ENCODE measurements around the gene HAPSTR1.

The HAPSTR1 gene

GRCh38 chr16:9125658-9126505 lies 34.4 kb downstream of the HAPSTR1 start:
- CTCF ChIA-PET, result interaction anchor here (1.1 kb wide), 1 partner anchor 13 kb away, joined by 3 read pairs; no protein-coding TSS in a partner anchor
- no peak for TF ChIP-seq L3MBTL2 (conservative IDR thresholded peaks at IDR 0.05)
- no peak for TF ChIP-seq CTBP1 (IDR thresholded peaks at IDR 0.05; ENCODE audit: borderline replicate concordance)
- TF ChIP-seq NFRKB (IDR thresholded peaks at IDR 0.05), result no peak
- TF ChIP-seq ARNT (IDR thresholded peaks at IDR 0.05), result no peak
- TF ChIP-seq FOXA1 (IDR thresholded peaks at IDR 0.05), result no peak
- no peak for TF ChIP-seq FOXM1 (IDR thresholded peaks at IDR 0.05; ENCODE audit: borderline replicate concordance)
- no peak for TF ChIP-seq LEF1 (IDR thresholded peaks at IDR 0.05; ENCODE audit: borderline replicate concordance)
- no peak for TF ChIP-seq SUZ12 (IDR thresholded peaks at IDR 0.05)
- no peak for TF ChIP-seq HDGF (IDR thresholded peaks at IDR 0.05; ENCODE audit: borderline replicate concordance)
- no peak for TF ChIP-seq PKNOX1 (IDR thresholded peaks at IDR 0.05)
- no peak for TF ChIP-seq ZNF384 (IDR thresholded peaks at IDR 0.05)
- no peak for DNase-seq (ENCODE audit: extremely low spot score)
- POLR2A ChIA-PET, result no interaction called here

DNA sequence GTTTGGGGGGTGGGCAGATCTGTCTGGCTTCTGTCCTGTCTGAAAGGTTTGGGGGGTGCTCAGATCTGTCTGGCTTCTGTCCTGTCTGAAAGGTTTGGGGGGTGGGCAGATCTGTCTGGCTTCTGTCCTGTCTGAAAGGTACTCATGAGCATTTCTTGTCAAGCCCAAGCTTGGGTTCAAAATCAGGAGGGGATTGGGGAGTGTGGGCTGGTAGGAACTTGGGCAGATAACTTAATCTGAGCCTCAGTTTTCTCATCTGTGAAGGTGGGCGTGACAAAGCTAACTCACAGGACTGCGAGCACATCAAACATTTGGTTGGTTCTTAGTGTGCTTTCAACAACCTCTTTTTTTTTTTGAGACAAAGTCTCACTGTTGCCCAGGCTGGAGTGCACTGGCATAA lies 35.2 kb downstream of the HAPSTR1 start:
- ChIA-PET CTCF (no interaction called here), POLR2A (interaction anchor here (1.9 kb wide), 1 partner anchor 35 kb away, joined by 6 read pairs; the partner anchor contains the start of gene HAPSTR1)
- no peak for TF ChIP-seq SUZ12 (IDR thresholded peaks at IDR 0.05)
- TF ChIP-seq NFRKB (IDR thresholded peaks at IDR 0.05), result no peak
- no peak for TF ChIP-seq ARNT (IDR thresholded peaks at IDR 0.05)
- TF ChIP-seq ELF4 (IDR thresholded peaks at IDR 0.05), result no peak
- no peak for TF ChIP-seq LEF1 (IDR thresholded peaks at IDR 0.05; ENCODE audit: borderline replicate concordance)
- TF ChIP-seq FOXM1 (IDR thresholded peaks at IDR 0.05; ENCODE audit: borderline replicate concordance), result no peak
- no peak for TF ChIP-seq L3MBTL2 (conservative IDR thresholded peaks at IDR 0.05)
- TF ChIP-seq FOXA1 (IDR thresholded peaks at IDR 0.05), result no peak
- no peak for TF ChIP-seq BHLHE40 (IDR thresholded peaks at IDR 0.05; ENCODE audit: borderline replicate concordance)
- TF ChIP-seq TARDBP (IDR thresholded peaks at IDR 0.05), result no peak
- no peak for TF ChIP-seq SP1 (IDR thresholded peaks at IDR 0.05)
- TF ChIP-seq CTBP1 (IDR thresholded peaks at IDR 0.05; ENCODE audit: borderline replicate concordance), result no peak
- no peak for TF ChIP-seq PKNOX1 (IDR thresholded peaks at IDR 0.05)
- no peak for TF ChIP-seq ZNF384 (IDR thresholded peaks at IDR 0.05)
- DNase-seq (ENCODE audit: extremely low spot score), result no peak

GRCh38 chr16:9128346-9129342 lies 37.2 kb downstream of the HAPSTR1 start:
- POLR2A ChIA-PET, result interaction anchor here (1.9 kb wide), 1 partner anchor 37 kb away, joined by 6 read pairs; the partner anchor contains the start of gene HAPSTR1

GRCh38 chr16:9134306-9134705 lies 42.9 kb downstream of the HAPSTR1 start:
- no peak for TF ChIP-seq FOXK2 (IDR thresholded peaks at IDR 0.05)
- ChIA-PET POLR2A (no interaction called here), CTCF (interaction anchor here (0.5 to 0.7 kb wide), 3 partner anchors 219 to 265 kb away, joined by 3 to 4 read pairs (median 3); partner anchors contain the start of gene CARHSP1)
- no peak for DNase-seq (ENCODE audit: extremely low spot score)

More at GRCh38 chr16:9128346-9129342, 37.2 kb downstream of the HAPSTR1 start:
- no peak for DNase-seq (ENCODE audit: extremely low spot score)
- no peak for TF ChIP-seq TARDBP (IDR thresholded peaks at IDR 0.05)
- TF ChIP-seq LEF1 (IDR thresholded peaks at IDR 0.05; ENCODE audit: borderline replicate concordance), result no peak
- no peak for TF ChIP-seq SUZ12 (IDR thresholded peaks at IDR 0.05)
- no peak for TF ChIP-seq CTBP1 (IDR thresholded peaks at IDR 0.05; ENCODE audit: borderline replicate concordance)
- no peak for TF ChIP-seq NFRKB (IDR thresholded peaks at IDR 0.05)
- no peak for TF ChIP-seq SP1 (IDR thresholded peaks at IDR 0.05)
- no peak for TF ChIP-seq FOXK2 (IDR thresholded peaks at IDR 0.05)
- TF ChIP-seq FOXM1 (IDR thresholded peaks at IDR 0.05; ENCODE audit: borderline replicate concordance), result no peak
- TF ChIP-seq ELF4 (IDR thresholded peaks at IDR 0.05), result no peak
- TF ChIP-seq L3MBTL2 (conservative IDR thresholded peaks at IDR 0.05), result no peak
- TF ChIP-seq FOXA1 (IDR thresholded peaks at IDR 0.05), result no peak
- no peak for TF ChIP-seq ZNF384 (IDR thresholded peaks at IDR 0.05)
- no peak for TF ChIP-seq ARNT (IDR thresholded peaks at IDR 0.05)
- no peak for TF ChIP-seq HDGF (IDR thresholded peaks at IDR 0.05; ENCODE audit: borderline replicate concordance)
- CTCF ChIA-PET, result no interaction called here

DNA sequence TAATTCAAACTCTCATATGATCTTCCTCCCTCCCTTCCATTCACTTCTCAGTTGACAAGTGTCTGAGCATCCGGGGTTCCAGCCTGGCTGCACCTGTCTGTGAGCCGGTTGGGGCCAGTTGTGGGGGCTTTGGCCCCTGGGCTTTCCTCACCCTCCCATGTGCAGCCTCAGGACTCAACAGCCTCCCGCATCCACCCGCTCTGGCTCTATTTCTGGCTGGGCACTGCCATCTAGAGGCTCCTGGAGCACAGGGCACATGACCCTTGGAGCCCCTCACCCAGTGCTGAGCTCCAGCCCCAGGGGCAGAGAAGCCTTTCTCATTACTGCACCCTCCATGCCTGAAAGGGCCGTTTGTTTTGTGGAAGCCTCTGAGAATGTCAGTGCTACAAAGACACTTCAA lies 43.3 kb downstream of the HAPSTR1 start:
- ChIA-PET CTCF (interaction anchor here (0.5 to 0.9 kb wide), 5 partner anchors 10 to 266 kb away, joined by 3 to 5 read pairs (median 3); partner anchors contain the start of gene CARHSP1), POLR2A (no interaction called here)
- DNase-seq (ENCODE audit: extremely low spot score), result peak; percentile 48
- TF ChIP-seq BHLHE40 (IDR thresholded peaks at IDR 0.05; ENCODE audit: borderline replicate concordance) (no peak), CTBP1 (IDR thresholded peaks at IDR 0.05; ENCODE audit: borderline replicate concordance) (no peak), PKNOX1 (IDR thresholded peaks at IDR 0.05) (no peak), ELF4 (IDR thresholded peaks at IDR 0.05) (no peak), FOXK2 (IDR thresholded peaks at IDR 0.05) (no peak), ARNT (IDR thresholded peaks at IDR 0.05) (no peak), FOXM1 (IDR thresholded peaks at IDR 0.05; ENCODE audit: borderline replicate concordance) (no peak), SUZ12 (IDR thresholded peaks at IDR 0.05) (no peak), TARDBP (IDR thresholded peaks at IDR 0.05) (no peak), L3MBTL2 (conservative IDR thresholded peaks at IDR 0.05) (no peak), HDGF (IDR thresholded peaks at IDR 0.05; ENCODE audit: borderline replicate concordance) (no peak), NFRKB (IDR thresholded peaks at IDR 0.05) (no peak), SP1 (IDR thresholded peaks at IDR 0.05) (no peak), FOXA1 (IDR thresholded peaks at IDR 0.05) (no peak), LEF1 (IDR thresholded peaks at IDR 0.05; ENCODE audit: borderline replicate concordance) (no peak)
